OCI-LY7 (cell line): Measurements from ENCODE around the gene HYKK. TPM values are rescaled to one million over a fixed set of nuclear protein-coding genes. Genes with fewer than 3 reads are reported as not detected.
A peak's percentile ranks its signal among the peaks of the same experiment; 100 is the strongest.
"Not testable (repeated sequence)": the region's sequence is repeated elsewhere in the genome, so short reads cannot be mapped to it uniquely, and the experiment has no call there.

ENCODE experiments used
- BruUV-seq: library from RNA; stranded (reverse); fragments of 400-500 nt; replicated peaks from 2 replicates; lab custom pipeline; 2021; lab: Mats Ljungman, UMichigan
- CTCF ChIA-PET: fragments of 300-600 bp; sonication (Branson Sonifier 250); formaldehyde crosslinking; loops from one replicate; lab custom pipeline; 2022; ENCODE audit warnings: antibody characterized with exemption; ENCODE audit not compliant: unreplicated experiment; lab: Charles Lee
- POLR2A ChIA-PET: fragments of 300-600 bp; sonication (Branson Sonifier 250); formaldehyde crosslinking; loops from one replicate; lab custom pipeline; 2022; ENCODE audit warnings: antibody characterized with exemption; lab: Charles Lee
- DNase-seq: peaks from one replicate; pipeline ENCODE4 v3.0.0-alpha.2; 2015; ENCODE audit warnings: low spot score
- H2AFZ ChIP-seq: fragments of 200-600 bp; sonication (generic), shearing (Covaris generic); 2 replicates; pipeline ENCODE4 v1.6.1; 2014; ENCODE audit warnings: mild to moderate bottlenecking, antibody characterized with exemption, low read length, moderate library complexity
- H3K27ac ChIP-seq: fragments of 200-600 bp; sonication (generic); 2 replicates; pipeline ENCODE4 v1.5.1; 2014; ENCODE audit warnings: mixed run types, low read depth, mild to moderate bottlenecking, moderate library complexity, low read length, inconsistent platforms; ENCODE audit not compliant: poor library complexity, severe bottlenecking
- H3K36me3 ChIP-seq: fragments of 200-600 bp; sonication (generic); 2 replicates; pipeline ENCODE4 v1.6.1; 2014; ENCODE audit warnings: mild to moderate bottlenecking, antibody characterized with exemption, low read length, moderate library complexity, mixed read lengths; ENCODE audit not compliant: insufficient read depth
- H3K4me1 ChIP-seq: fragments of 200-600 bp; sonication (generic); 2 replicates; pipeline ENCODE4 v1.5.1; 2014; ENCODE audit warnings: mild to moderate bottlenecking, low read length; ENCODE audit not compliant: insufficient read depth, poor library complexity, severe bottlenecking
- H3K4me2 ChIP-seq: fragments of 200-600 bp; sonication (generic); 2 replicates; pipeline ENCODE4 v1.6.1; 2014; ENCODE audit warnings: mild to moderate bottlenecking, low read length
- H3K4me3 ChIP-seq: fragments of 200-600 bp; sonication (generic); 2 replicates; pipeline ENCODE4 v1.5.1; 2014; ENCODE audit warnings: mild to moderate bottlenecking, low read depth, low read length; ENCODE audit not compliant: poor library complexity, severe bottlenecking
- H3K79me2 ChIP-seq: fragments of 200-600 bp; sonication (generic); 2 replicates; pipeline ENCODE4 v1.6.1; 2016; ENCODE audit warnings: low read depth, mild to moderate bottlenecking, low read length, moderate library complexity, mixed read lengths; ENCODE audit not compliant: insufficient read depth
- H3K9me2 ChIP-seq: fragments of 200-600 bp; sonication (generic); 2 replicates; pipeline ENCODE4 v1.6.1; 2016; ENCODE audit warnings: mild to moderate bottlenecking, low read length, mixed read lengths; ENCODE audit not compliant: insufficient read depth
- H3K9me3 ChIP-seq: fragments of 200-600 bp; sonication (generic); 2 replicates; pipeline ENCODE4 v1.6.1; 2014; ENCODE audit warnings: mild to moderate bottlenecking, mixed run types, low read length, mixed read lengths
- H4K20me1 ChIP-seq: fragments of 200-600 bp; sonication (generic); 2 replicates; pipeline ENCODE4 v1.6.1; 2014; ENCODE audit warnings: mild to moderate bottlenecking, antibody characterized with exemption, low read length, moderate library complexity, mixed read lengths; ENCODE audit not compliant: insufficient read depth
- EZH2phosphoT487 ChIP-seq: fragments of 200-600 bp; sonication (generic); IDR thresholded peaks from 2 replicates; pipeline ENCODE4 v1.6.1; 2018; ENCODE audit warnings: low read depth, borderline replicate concordance, mild to moderate bottlenecking, mixed run types, antibody characterized with exemption, low read length, moderate library complexity, mixed read lengths
- intact Hi-C: fragments of 100-400 bp; cut with micrococcal nuclease; formaldehyde crosslinking; loops from one replicate; pipeline ENCODE4 v1.10.0; 2022; ENCODE audit not compliant: unreplicated experiment
- total RNA-seq, 2 experiments: library from RNA; depleted of rRNA in 1 of 2; stranded (reverse); fragments of >200 nt in 1 of 2; shearing (Covaris generic) in 1 of 2; gene quantifications; 2 replicates each; pipeline ENCODE4 v1.2.3, GENCODE V29; 2014 to 2022
- TF ChIP-seq, protein P1 (sequence below): fragments of 200-600 bp; sonication (generic); conservative IDR thresholded peaks from 2 replicates; pipeline ENCODE4 v1.5.1; 2014; ENCODE audit warnings: mild to moderate bottlenecking, antibody characterized with exemption, low read length, moderate library complexity, mixed read lengths

The HYKK gene
- total RNA-seq, 2 experiments from 2014 or later: 0.40 TPM; not detected in 1

DNA sequence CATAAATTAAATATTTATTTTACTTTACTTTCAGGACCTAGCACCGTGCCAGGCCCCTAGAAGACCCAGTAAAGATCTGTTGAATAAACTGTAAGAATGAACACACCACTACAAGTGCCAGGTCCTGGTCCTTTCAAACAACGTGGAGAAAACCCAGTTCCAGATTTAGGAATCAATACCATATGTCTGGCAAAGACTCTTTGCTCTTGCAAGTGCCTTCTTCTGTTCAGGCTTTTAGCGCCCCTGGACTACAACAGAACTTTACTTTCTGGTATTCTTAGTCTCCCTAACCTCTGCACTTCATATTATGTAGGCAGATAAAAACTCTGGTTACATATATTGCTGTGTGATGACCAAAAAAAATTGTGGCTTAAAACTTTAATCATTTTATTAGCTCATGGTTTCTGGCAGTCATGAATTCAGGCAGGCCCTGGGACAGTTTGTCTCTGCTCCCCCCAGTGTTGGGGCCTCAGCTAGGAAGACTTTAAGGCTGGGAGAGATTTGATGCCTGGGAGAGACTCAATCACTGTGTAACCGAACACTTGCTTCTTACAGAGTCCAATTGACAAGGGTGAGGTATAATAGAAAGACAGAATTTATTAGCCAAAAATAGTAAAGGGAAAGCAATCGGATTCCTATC is 30.0 kb downstream of the HYKK start:
- Histone ChIP-seq H3K9me3 (no peaks in the 10 kb centered on the region), H3K4me3 (no peak overlapping the region), H3K9me2 (no peaks in the 10 kb centered on the region), H3K79me2 (peaks cover 21% of the 10 kb centered on the region), H2AFZ (no peak overlapping the region), H3K4me2 (no peak overlapping the region), H4K20me1 (peaks cover 10% of the 10 kb centered on the region; the same call in 1 of the 2 replicates), H3K36me3 (peaks cover 8% of the 10 kb centered on the region), H3K4me1 (peaks cover 13% of the 10 kb centered on the region), H3K27ac (no peak overlapping the region)
- no TSS peak for BruUV-seq
- intact Hi-C loops: no loop called here
- DNase-seq: no peak
- ChIA-PET CTCF (no interaction called here), POLR2A (no interaction called here)
- no peak for TF ChIP-seq EZH2phosphoT487
- TF ChIP-seq, protein P1, sequence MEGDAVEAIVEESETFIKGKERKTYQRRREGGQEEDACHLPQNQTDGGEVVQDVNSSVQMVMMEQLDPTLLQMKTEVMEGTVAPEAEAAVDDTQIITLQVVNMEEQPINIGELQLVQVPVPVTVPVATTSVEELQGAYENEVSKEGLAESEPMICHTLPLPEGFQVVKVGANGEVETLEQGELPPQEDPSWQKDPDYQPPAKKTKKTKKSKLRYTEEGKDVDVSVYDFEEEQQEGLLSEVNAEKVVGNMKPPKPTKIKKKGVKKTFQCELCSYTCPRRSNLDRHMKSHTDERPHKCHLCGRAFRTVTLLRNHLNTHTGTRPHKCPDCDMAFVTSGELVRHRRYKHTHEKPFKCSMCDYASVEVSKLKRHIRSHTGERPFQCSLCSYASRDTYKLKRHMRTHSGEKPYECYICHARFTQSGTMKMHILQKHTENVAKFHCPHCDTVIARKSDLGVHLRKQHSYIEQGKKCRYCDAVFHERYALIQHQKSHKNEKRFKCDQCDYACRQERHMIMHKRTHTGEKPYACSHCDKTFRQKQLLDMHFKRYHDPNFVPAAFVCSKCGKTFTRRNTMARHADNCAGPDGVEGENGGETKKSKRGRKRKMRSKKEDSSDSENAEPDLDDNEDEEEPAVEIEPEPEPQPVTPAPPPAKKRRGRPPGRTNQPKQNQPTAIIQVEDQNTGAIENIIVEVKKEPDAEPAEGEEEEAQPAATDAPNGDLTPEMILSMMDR: no peak

DNA sequence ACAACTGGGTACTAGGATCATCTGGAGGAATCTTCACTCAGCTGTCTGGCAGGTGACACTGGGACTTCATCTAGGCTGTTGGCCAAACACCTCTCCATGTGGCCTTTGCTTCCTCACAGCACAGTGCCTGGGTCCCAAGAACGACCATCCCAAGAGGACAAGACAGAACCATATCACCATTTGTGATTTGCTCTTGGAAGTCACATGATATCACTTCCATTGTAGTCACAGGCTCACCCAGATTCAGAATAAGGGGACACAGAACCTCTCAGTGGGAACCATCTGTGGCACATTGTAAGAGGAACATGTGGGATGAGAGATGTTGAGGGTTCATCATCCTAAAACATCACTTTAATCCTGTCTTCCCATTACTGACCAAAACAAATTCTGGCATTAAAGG is 31.0 kb downstream of the HYKK start:
- ChIA-PET POLR2A (no interaction called here), CTCF (no interaction called here)
- H2AFZ ChIP-seq: no peak overlapping the region
- intact Hi-C loops: no loop called here
- peaks cover 17% of the 10 kb centered on the region for H3K4me1 ChIP-seq
- peaks cover 14% of the 10 kb centered on the region; the same call in 1 of the 2 replicates for H4K20me1 ChIP-seq
- no peaks in the 10 kb centered on the region for H3K9me2 ChIP-seq
- H3K4me3 ChIP-seq: no peak overlapping the region
- BruUV-seq: no TSS peak
- no peak overlapping the region for H3K4me2 ChIP-seq
- no peak overlapping the region for H3K27ac ChIP-seq
- peaks cover 31% of the 10 kb centered on the region for H3K79me2 ChIP-seq
- no peak for TF ChIP-seq EZH2phosphoT487
- TF ChIP-seq, protein P1: no peak
- H3K9me3 ChIP-seq: no peaks in the 10 kb centered on the region
- no peak for DNase-seq
- H3K36me3 ChIP-seq: peaks cover 17% of the 10 kb centered on the region

DNA sequence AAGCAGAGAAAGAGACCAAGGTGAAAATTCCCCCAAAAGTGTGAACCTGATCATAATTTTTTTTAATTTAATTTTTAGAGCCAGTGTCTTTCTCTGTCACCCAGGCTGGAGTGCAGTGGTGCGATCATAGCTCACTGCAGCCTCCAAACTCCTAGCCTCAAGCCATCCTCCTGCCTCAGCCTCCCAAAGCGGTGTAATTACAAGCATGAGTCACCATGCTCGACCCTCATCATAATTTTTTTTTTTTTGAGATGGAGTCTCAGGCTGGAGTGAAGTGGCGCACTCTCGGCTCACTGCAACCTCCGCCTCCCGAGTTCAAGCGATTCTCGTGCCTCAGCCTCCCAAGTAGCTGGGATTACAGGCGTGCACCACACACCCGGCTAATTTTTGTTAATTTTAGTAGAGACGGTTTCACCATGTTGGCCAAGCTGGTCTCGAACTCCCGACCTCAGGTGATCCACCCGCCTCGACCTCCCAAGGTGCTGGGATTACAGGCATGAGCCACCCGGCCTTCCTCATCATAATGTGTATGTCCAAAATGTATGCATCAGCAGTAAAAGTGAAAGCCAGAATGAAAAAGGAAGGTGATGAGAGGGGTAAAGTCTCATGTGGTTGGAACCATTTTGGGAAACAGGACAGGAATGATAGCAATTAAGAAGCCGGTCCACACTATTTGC is 32.2 kb downstream of the HYKK start:
- peak overlapping the region; percentile 93 for H3K4me2 ChIP-seq
- peak overlapping the region; percentile 53 for H3K27ac ChIP-seq
- DNase-seq, H3K9me2 ChIP-seq, H3K9me3 ChIP-seq: not testable (repeated sequence)
- POLR2A ChIA-PET: interaction anchor here (0.6 to 2.2 kb wide), 14 partner anchors 9 to 338 kb away, joined by 3 to 13 read pairs (median 4); partner anchors contain the start of gene CHRNA5
- H3K79me2 ChIP-seq: peaks cover 32% of the 10 kb centered on the region
- peaks cover 29% of the 10 kb centered on the region for H3K36me3 ChIP-seq
- peak overlapping the region; percentile 99 for H2AFZ ChIP-seq
- peaks cover 14% of the 10 kb centered on the region; the same call in 1 of the 2 replicates for H4K20me1 ChIP-seq
- peak overlapping the region; percentile 80 for H3K4me3 ChIP-seq
- CTCF ChIA-PET: interaction anchor here (0.5 kb wide), 1 partner anchor 129 kb away, joined by 3 read pairs; no protein-coding TSS in a partner anchor
- peaks cover 17% of the 10 kb centered on the region for H3K4me1 ChIP-seq
- intact Hi-C loops: loop anchor here (2.0 kb wide), 1 partner anchor 25 kb away; the partner anchor contains the start of gene CHRNA5
- BruUV-seq: TSS peak; percentile 97
